Measurements from ENCODE around the gene NPNT.

NPNT gene

DNA sequence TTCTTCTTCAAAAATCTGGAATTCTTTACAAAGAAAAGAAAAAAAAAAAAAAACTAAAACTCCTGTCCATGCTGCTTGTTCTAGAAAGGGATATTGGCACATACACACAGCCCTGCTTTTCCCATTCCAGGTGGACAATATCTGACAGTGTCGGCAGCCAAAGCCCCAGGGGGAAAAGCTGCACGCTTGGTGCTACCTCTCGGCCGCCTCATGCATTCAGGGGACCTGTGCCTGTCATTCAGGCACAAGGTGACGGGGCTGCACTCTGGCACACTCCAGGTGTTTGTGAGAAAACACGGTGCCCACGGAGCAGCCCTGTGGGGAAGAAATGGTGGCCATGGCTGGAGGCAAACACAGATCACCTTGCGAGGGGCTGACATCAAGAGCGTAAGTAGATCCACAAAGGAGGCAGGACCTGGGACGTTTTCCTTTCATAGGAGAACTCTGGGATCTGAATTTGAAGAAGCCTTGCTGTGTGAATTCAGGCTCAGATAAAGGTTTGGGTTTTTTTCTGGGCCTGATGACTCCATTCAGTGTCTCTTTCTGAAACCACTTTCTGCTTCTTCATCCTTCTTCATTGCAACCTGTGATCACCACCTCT lies 71.9 kb downstream of the NPNT start:
- no peak for DNase-seq (ENCODE audit: low read depth)
- H3K4me3 ChIP-seq (ENCODE audit: low read depth, low read length): no peak overlapping the region

DNA sequence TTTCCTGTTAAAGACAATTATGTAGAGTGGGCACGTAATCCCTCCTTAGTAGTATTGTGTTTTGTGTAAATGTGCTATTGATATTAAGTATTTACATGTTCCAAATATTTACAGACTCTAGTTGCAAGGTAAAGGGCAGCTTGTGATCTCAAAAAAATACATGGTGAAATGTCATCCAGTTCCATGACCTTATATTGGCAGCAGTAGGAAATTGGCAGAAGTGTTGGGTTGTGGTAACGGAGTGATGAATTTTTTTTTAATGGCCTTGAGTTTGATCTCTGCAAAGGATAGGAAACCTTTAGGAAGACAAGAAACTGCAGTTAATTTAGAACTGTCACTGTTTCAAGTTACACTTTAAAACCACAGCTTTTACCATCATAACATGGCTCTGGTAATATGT lies 74.3 kb downstream of the NPNT start:
- no peak for DNase-seq (ENCODE audit: low read depth)
- TF ChIP-seq, protein P1, sequence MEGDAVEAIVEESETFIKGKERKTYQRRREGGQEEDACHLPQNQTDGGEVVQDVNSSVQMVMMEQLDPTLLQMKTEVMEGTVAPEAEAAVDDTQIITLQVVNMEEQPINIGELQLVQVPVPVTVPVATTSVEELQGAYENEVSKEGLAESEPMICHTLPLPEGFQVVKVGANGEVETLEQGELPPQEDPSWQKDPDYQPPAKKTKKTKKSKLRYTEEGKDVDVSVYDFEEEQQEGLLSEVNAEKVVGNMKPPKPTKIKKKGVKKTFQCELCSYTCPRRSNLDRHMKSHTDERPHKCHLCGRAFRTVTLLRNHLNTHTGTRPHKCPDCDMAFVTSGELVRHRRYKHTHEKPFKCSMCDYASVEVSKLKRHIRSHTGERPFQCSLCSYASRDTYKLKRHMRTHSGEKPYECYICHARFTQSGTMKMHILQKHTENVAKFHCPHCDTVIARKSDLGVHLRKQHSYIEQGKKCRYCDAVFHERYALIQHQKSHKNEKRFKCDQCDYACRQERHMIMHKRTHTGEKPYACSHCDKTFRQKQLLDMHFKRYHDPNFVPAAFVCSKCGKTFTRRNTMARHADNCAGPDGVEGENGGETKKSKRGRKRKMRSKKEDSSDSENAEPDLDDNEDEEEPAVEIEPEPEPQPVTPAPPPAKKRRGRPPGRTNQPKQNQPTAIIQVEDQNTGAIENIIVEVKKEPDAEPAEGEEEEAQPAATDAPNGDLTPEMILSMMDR (conservative IDR thresholded peaks at IDR 0.05; ENCODE audit: low read depth, low read length): no peak
- no peak overlapping the region for H3K4me3 ChIP-seq (ENCODE audit: low read depth, low read length)

More for the DNA sequence above, 71.9 kb downstream of the NPNT start:
- TF ChIP-seq, protein P1 (conservative IDR thresholded peaks at IDR 0.05; ENCODE audit: low read depth, low read length): no peak

DNA sequence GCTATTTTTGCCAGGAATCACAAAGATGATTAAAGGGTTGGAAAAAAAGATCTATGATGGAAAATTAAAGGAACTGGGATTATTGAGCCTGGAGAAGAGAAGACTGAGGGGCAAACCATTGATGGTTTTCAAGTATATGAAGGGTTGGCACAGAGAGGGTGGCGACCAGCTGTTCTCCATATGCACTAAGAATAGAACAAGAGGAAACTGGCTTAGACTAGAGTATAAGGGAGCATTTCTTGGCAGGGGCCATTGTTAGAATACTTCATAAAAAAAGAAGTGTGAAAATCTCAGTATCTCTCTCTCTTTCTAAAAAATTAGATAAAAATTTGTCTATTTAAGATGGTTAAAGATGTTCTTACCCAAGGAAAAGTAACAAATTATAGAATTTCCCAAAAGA lies 75.1 kb downstream of the NPNT start:
- no peak overlapping the region for H3K4me3 ChIP-seq (ENCODE audit: low read depth, low read length)
- DNase-seq (ENCODE audit: low read depth): no peak
- TF ChIP-seq, protein P1 (conservative IDR thresholded peaks at IDR 0.05; ENCODE audit: low read depth, low read length): no peak

DNA sequence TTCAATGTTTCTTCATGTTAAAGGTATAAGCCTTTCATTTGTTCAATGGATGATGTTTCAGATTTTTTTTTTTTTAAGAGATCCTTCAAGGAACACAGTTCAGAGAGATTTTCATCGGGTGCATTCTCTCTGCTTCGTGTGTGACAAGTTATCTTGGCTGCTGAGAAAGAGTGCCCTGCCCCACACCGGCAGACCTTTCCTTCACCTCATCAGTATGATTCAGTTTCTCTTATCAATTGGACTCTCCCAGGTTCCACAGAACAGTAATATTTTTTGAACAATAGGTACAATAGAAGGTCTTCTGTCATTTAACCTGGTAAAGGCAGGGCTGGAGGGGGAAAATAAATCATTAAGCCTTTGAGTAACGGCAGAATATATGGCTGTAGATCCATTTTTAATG lies 75.8 kb downstream of the NPNT start:
- TF ChIP-seq, protein P1 (conservative IDR thresholded peaks at IDR 0.05; ENCODE audit: low read depth, low read length): no peak
- H3K4me3 ChIP-seq (ENCODE audit: low read depth, low read length): no peak overlapping the region
- DNase-seq (ENCODE audit: low read depth): no peak

DNA sequence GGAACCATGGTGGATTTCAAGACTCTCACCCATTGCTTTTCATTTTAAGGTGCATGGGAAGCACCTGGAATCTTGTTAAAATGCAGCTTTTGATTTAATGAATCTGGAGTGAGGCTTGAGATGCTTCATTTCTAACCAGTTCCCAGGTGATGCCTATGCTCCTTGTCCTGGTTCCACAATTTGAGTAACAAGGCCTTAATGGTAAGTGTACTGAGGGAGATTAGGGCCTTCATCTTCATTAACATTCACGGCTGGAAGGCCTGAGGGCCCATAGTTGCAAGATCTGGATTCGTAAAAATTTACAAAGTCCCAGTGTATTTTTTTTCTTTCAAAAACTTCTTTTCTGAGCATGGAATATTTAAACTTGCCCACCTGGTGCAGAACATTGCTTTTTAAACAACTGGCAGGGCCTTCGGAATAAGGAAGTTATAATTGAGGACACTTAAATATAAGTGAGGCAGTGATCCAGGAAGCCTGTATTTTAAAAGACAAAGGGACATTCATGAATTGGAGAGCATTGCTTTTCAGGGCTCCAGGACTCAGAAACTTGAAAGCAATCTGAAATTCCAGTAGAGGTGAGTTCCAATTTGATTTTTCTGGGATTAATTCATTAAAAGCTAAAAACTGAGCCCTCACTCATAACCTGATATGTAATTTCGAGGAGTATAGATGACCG lies 77.8 kb downstream of the NPNT start:
- TF ChIP-seq, protein P1 (conservative IDR thresholded peaks at IDR 0.05; ENCODE audit: low read depth, low read length): no peak
- DNase-seq (ENCODE audit: low read depth): no peak
- H3K4me3 ChIP-seq (ENCODE audit: low read depth, low read length): no peak overlapping the region

DNA sequence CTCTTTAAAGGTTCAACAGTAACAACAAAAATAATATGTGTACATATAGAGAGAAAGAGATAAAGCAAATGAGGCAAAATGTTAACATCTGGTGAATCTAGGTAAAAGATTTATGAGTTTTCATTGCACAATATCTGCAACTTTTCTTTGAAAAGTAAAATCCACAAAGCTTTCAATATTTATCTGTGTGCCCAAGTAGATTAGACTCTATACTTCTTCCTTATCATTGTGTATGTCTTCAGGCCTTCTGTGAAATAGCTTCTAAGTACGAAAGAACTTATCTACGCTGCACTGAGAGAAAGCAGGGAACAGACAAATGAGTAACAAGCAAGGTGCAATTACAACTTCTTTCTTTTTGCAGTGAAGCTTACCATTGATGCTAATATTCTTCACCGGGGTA lies 81.6 kb downstream of the NPNT start:
- no peak for DNase-seq (ENCODE audit: low read depth)
- TF ChIP-seq, protein P1 (conservative IDR thresholded peaks at IDR 0.05; ENCODE audit: low read depth, low read length): no peak
- H3K4me3 ChIP-seq (ENCODE audit: low read depth, low read length): no peak overlapping the region
